ENCODE results near the gene TCF12.

TCF12 gene

DNA sequence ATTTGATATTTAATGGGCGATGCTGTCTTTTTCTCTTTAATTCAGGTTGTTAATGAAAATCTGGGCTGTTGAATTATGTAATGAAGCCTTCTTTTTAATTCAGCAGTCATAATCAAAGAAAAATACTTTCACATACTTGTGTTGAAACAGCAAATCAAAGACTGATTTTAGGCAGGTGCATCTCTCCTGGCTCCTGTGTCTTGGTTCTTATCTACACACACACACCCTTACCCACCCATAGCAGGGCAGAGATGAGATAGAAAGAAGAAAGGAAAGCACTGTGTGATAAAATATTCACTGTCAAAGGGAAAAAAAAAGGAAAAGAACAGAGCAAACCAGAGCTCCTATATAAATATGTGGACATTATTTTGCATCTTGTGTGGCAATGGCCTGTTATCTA is 327.3 kb downstream of the TCF12 start:
- Histone ChIP-seq H3K4me3 (ENCODE audit: low read depth in 1 of 2, low read length in 2 of 2) (no peak overlapping the region), H3K27me3 (ENCODE audit: low read depth, low read length) (no peaks in the 10 kb centered on the region), H3K4me1 (ENCODE audit: control insufficient read depth in 1 of 2, insufficient read depth in 2 of 2, low read length in 2 of 2) (peaks cover 4 to 5% of the 10 kb centered on the region in 2 donors), H3K27ac (ENCODE audit: low read length) (no peak overlapping the region), H3K9me3 (ENCODE audit: control insufficient read depth in 1 of 2, low read length in 2 of 2) (no peaks in the 10 kb centered on the region), H3K36me3 (ENCODE audit: control insufficient read depth in 1 of 2, insufficient read depth in 2 of 2, low read length in 2 of 2) (peaks cover 8 to 17% of the 10 kb centered on the region in 2 donors)

DNA sequence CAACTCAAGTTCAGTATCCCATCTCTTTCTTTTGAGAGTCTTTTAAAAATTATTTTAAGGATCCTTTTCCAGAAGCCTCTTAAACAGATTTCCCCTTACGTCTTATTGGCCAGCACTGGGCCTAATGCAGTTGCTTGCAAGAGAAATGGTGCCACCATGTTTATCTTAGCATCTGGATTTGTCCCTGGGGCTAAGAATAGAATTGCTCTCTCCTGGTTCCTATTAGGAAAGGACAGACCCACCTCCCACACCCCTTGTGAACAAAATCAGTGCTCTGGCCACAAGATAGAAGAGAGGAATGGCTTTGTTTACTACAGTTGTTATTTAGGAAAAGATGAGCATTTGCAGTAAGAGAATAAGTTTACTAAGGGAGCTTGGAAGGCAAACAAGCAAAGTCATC is 329.6 kb downstream of the TCF12 start:
- no peak overlapping the region for H3K27ac ChIP-seq (ENCODE audit: low read length)
- H3K27me3 ChIP-seq (ENCODE audit: low read depth, low read length): no peaks in the 10 kb centered on the region
- peaks cover 4 to 5% of the 10 kb centered on the region in 2 donors for H3K4me1 ChIP-seq (ENCODE audit: control insufficient read depth in 1 of 2, insufficient read depth in 2 of 2, low read length in 2 of 2)
- no peak overlapping the region for H3K4me3 ChIP-seq (ENCODE audit: low read depth in 1 of 2, low read length in 2 of 2)
- peaks cover 8 to 18% of the 10 kb centered on the region in 2 donors for H3K36me3 ChIP-seq (ENCODE audit: control insufficient read depth in 1 of 2, insufficient read depth in 2 of 2, low read length in 2 of 2)
- no peaks in the 10 kb centered on the region for H3K9me3 ChIP-seq (ENCODE audit: control insufficient read depth in 1 of 2, low read length in 2 of 2)

DNA sequence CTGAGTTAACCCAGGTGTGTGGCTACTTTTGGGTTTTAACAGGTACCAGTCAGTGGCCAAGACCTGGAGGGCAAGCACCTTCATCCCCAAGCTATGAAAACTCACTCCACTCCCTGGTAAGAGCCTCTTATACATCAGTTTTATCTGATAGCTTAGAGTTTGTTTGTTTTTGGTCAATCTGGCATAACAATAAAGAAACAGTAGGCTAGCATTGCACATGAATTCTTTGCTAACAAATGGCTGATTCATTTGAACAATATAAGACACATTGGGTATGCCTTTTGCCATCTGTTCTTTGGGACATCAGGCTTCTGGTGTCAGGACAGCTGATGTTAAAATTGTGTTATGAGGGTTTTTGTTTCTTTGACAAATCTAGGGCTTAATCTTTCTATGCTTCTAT is 332.9 kb downstream of the TCF12 start:
- Histone ChIP-seq H3K27me3 (ENCODE audit: low read depth, low read length) (no peaks in the 10 kb centered on the region), H3K9me3 (ENCODE audit: control insufficient read depth in 1 of 2, low read length in 2 of 2) (no peaks in the 10 kb centered on the region), H3K27ac (ENCODE audit: low read length) (no peak overlapping the region), H3K4me3 (ENCODE audit: low read depth in 1 of 2, low read length in 2 of 2) (no peak overlapping the region), H3K36me3 (ENCODE audit: control insufficient read depth in 1 of 2, insufficient read depth in 2 of 2, low read length in 2 of 2) (peaks cover 13 to 18% of the 10 kb centered on the region in 2 donors), H3K4me1 (ENCODE audit: control insufficient read depth in 1 of 2, insufficient read depth in 2 of 2, low read length in 2 of 2) (peaks cover 0 to 4% of the 10 kb centered on the region in 2 donors)

DNA sequence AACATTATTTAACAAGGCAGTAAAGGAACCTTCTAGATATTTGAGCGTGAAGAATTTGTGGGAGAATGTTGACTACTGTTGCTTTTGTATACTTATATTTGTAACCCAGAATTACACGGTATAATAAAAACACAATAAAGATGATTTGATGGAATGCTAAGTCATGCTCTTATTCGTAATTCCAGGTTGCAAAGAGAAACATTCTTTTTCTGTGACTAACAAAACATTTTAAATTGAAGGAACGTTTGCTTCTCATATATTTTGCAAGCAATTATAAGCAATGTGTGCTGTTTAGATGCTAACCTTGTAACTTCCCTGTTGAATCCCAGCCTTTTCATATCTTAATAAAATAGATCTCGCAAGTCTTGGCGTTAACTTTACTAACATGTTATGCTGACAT is 333.5 kb downstream of the TCF12 start:
- Histone ChIP-seq H3K27me3 (ENCODE audit: low read depth, low read length) (no peaks in the 10 kb centered on the region), H3K9me3 (ENCODE audit: control insufficient read depth in 1 of 2, low read length in 2 of 2) (no peaks in the 10 kb centered on the region), H3K4me1 (ENCODE audit: control insufficient read depth in 1 of 2, insufficient read depth in 2 of 2, low read length in 2 of 2) (peaks cover 0 to 4% of the 10 kb centered on the region in 2 donors), H3K36me3 (ENCODE audit: control insufficient read depth in 1 of 2, insufficient read depth in 2 of 2, low read length in 2 of 2) (peaks cover 12 to 13% of the 10 kb centered on the region in 2 donors), H3K27ac (ENCODE audit: low read length) (no peak overlapping the region), H3K4me3 (ENCODE audit: low read depth in 1 of 2, low read length in 2 of 2) (no peak overlapping the region)

DNA sequence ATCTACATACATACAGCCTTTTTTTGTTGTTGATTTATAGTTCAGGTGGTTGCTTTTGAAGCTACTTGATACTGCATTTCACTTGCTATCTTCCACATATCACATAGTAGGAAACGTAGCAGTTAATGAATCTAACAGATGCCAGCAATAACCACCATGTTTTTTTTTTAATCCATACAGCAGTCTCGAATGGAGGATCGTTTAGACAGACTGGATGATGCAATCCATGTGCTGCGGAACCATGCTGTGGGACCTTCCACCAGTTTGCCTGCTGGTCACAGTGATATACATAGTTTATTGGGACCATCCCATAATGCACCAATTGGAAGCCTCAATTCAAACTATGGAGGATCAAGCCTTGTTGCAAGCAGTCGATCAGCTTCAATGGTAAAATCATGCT is 334.6 kb downstream of the TCF12 start:
- peaks cover 5 to 9% of the 10 kb centered on the region in 2 donors for H3K36me3 ChIP-seq (ENCODE audit: control insufficient read depth in 1 of 2, insufficient read depth in 2 of 2, low read length in 2 of 2)
- no peak overlapping the region for H3K27ac ChIP-seq (ENCODE audit: low read length)
- no peaks in the 10 kb centered on the region for H3K9me3 ChIP-seq (ENCODE audit: control insufficient read depth in 1 of 2, low read length in 2 of 2)
- peaks cover 0 to 4% of the 10 kb centered on the region in 2 donors for H3K4me1 ChIP-seq (ENCODE audit: control insufficient read depth in 1 of 2, insufficient read depth in 2 of 2, low read length in 2 of 2)
- H3K27me3 ChIP-seq (ENCODE audit: low read depth, low read length): no peaks in the 10 kb centered on the region
- H3K4me3 ChIP-seq (ENCODE audit: low read depth in 1 of 2, low read length in 2 of 2): no peak overlapping the region

DNA sequence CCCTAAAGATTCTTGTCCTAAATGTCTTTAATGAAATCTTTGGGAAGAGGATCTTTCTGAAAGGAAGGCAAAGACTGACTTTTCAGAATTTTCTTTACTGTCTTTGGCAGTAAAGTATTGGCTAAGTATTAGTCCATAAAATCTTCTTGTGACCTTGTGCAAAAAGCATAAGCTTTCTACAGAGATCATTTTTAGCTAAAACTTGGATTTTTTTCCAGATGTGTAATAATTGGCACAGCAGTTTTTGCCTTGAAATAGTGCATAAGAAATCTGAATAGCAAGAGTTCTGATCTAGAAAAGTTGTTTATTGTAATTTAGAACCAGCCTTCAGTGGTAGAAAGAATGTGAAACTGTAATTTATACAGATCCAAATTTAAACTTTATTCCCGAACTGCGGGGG is 335.1 kb downstream of the TCF12 start:
- Histone ChIP-seq H3K9me3 (ENCODE audit: control insufficient read depth in 1 of 2, low read length in 2 of 2) (no peaks in the 10 kb centered on the region), H3K4me3 (ENCODE audit: low read depth in 1 of 2, low read length in 2 of 2) (no peak overlapping the region), H3K27ac (ENCODE audit: low read length) (no peak overlapping the region), H3K36me3 (ENCODE audit: control insufficient read depth in 1 of 2, insufficient read depth in 2 of 2, low read length in 2 of 2) (peaks cover 5 to 9% of the 10 kb centered on the region in 2 donors), H3K4me1 (ENCODE audit: control insufficient read depth in 1 of 2, insufficient read depth in 2 of 2, low read length in 2 of 2) (peaks cover 0 to 4% of the 10 kb centered on the region in 2 donors), H3K27me3 (ENCODE audit: low read depth, low read length) (no peaks in the 10 kb centered on the region)

DNA sequence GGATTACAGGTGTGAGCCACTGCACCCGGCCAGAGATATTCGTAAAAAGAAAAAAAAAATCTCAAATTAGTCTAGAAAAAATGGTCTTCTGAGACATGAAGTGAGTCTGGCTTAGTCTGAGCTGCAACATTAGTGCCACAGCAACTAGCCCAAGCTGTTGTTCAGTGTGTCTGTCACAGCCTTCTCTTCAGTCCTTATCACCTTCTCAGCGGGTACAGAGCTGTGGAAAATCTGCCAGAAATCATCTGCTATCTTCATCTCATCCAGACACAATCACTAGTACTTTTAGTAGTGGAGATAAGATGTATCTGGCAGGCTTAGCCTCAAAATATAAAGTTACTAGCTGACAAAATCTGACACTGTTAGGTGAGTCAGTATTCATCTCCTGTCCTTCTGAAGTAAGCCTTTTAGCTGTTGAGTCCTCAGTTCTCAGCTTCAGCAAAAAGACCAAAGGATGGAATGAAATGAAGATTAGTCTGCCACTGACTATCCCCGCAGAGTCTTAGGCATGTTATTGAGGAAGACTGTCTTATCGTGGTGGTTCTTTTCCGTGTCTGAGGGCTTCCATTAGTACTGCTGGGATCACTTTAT is 337.4 kb downstream of the TCF12 start:
- Histone ChIP-seq H3K9me3 (ENCODE audit: control insufficient read depth in 1 of 2, low read length in 2 of 2) (no peaks in the 10 kb centered on the region), H3K27ac (ENCODE audit: low read length) (no peak overlapping the region), H3K4me1 (ENCODE audit: control insufficient read depth in 1 of 2, insufficient read depth in 2 of 2, low read length in 2 of 2) (peaks cover 0 to 4% of the 10 kb centered on the region in 2 donors), H3K36me3 (ENCODE audit: control insufficient read depth in 1 of 2, insufficient read depth in 2 of 2, low read length in 2 of 2) (peaks cover 5 to 9% of the 10 kb centered on the region in 2 donors), H3K4me3 (ENCODE audit: low read depth in 1 of 2, low read length in 2 of 2) (no peak overlapping the region), H3K27me3 (ENCODE audit: low read depth, low read length) (no peaks in the 10 kb centered on the region)

DNA sequence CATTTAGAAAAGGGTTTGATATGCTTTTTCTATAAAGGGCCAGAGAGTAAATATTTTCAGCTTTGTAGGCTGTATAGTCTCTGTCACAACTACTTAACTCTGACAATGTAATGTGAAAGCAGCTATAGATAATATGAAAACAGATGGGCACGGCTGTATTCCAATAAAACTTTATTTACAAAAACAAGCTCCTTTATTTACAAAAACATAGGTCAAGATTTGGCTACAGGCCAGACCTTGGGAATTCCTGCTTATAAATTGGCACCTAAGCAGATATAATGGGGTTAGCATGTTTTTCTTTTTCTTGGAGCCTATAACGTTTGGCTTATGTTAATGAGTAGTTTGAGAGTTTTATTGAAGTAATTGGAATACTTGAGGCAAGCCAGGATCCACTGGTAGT is 338.5 kb downstream of the TCF12 start:
- no peaks in the 10 kb centered on the region for H3K9me3 ChIP-seq (ENCODE audit: control insufficient read depth in 1 of 2, low read length in 2 of 2)
- no peaks in the 10 kb centered on the region for H3K27me3 ChIP-seq (ENCODE audit: low read depth, low read length)
- H3K27ac ChIP-seq (ENCODE audit: low read length): no peak overlapping the region
- peaks cover 5 to 10% of the 10 kb centered on the region in 2 donors for H3K36me3 ChIP-seq (ENCODE audit: control insufficient read depth in 1 of 2, insufficient read depth in 2 of 2, low read length in 2 of 2)
- no peak overlapping the region for H3K4me3 ChIP-seq (ENCODE audit: low read depth in 1 of 2, low read length in 2 of 2)
- H3K4me1 ChIP-seq (ENCODE audit: control insufficient read depth in 1 of 2, insufficient read depth in 2 of 2, low read length in 2 of 2): peaks cover 0 to 4% of the 10 kb centered on the region in 2 donors

DNA sequence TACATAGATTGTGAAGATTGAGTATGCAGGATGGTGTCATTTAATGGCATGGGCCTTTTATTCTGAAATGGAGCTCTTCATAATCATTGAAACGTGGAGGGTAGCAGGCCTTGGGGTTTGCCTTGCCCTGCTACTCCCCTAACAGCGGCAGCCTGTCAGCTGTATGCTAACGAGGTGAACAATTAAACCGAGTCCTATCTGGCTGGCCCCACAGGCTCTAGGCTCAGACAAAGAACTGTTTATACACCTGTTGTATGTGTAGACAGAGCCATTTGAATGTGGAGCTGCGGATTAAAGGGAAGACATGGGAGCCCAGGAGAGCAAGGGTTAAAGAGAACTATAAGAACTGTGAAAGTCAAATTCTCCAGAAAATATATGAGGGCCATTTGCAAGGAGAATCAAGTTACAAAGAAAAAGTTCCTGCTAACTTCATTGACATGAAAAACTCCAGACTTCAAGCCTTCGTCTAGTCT is 341.2 kb downstream of the TCF12 start:
- no peaks in the 10 kb centered on the region for H3K27me3 ChIP-seq (ENCODE audit: low read depth, low read length)
- H3K36me3 ChIP-seq (ENCODE audit: control insufficient read depth in 1 of 2, insufficient read depth in 2 of 2, low read length in 2 of 2): peaks cover 4 to 13% of the 10 kb centered on the region in 2 donors
- H3K27ac ChIP-seq (ENCODE audit: low read length): no peak overlapping the region
- no peak overlapping the region for H3K4me3 ChIP-seq (ENCODE audit: low read depth in 1 of 2, low read length in 2 of 2)
- no peaks in the 10 kb centered on the region for H3K4me1 ChIP-seq (ENCODE audit: control insufficient read depth in 1 of 2, insufficient read depth in 2 of 2, low read length in 2 of 2)
- H3K9me3 ChIP-seq (ENCODE audit: control insufficient read depth in 1 of 2, low read length in 2 of 2): no peaks in the 10 kb centered on the region

DNA sequence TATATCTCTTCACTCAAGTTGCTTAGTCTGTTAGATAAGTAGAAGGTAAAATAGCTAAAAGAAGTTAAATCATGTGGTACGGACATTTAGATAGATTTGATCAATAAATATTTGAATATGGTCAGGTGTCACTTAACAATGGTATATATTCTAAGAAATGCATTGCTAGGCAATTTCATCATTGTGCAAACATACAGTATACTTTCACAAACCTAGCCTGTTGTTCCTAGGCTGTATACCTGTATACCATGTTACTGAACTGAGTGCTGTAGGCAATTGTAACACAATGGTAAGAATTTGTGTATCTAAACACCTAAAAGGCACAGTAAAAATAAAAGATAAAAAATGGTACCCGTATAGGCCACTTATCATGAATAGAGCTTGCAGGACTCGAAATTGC is 345.1 kb downstream of the TCF12 start:
- H3K4me1 ChIP-seq (ENCODE audit: control insufficient read depth in 1 of 2, insufficient read depth in 2 of 2, low read length in 2 of 2): no peaks in the 10 kb centered on the region
- no peak overlapping the region for H3K4me3 ChIP-seq (ENCODE audit: low read depth in 1 of 2, low read length in 2 of 2)
- no peaks in the 10 kb centered on the region for H3K9me3 ChIP-seq (ENCODE audit: control insufficient read depth in 1 of 2, low read length in 2 of 2)
- H3K36me3 ChIP-seq (ENCODE audit: control insufficient read depth in 1 of 2, insufficient read depth in 2 of 2, low read length in 2 of 2): peaks cover 4 to 17% of the 10 kb centered on the region in 2 donors
- no peak overlapping the region for H3K27ac ChIP-seq (ENCODE audit: low read length)
- no peaks in the 10 kb centered on the region for H3K27me3 ChIP-seq (ENCODE audit: low read depth, low read length)

DNA sequence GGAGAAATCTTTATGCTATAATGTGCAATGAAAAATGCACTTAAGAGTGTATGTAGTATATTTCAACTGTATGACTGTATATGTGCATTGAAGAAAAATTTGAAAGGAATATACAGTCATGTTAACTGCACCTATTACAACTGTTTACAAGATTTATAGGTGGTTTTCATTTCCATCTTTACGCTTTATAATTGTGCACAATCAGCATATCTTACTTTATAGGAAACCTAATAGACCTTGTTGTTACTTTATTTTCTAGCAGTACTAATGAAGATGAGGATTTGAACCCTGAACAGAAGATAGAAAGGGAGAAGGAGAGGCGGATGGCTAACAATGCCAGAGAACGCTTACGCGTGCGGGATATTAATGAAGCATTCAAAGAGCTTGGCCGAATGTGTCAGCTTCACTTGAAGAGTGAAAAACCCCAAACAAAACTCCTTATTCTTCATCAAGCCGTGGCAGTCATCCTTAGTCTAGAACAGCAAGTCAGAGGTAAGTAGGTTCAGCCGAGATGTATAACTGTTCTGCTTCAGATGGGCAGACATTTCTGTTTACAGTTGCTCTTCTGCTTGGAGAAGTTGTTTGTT is 354.4 kb downstream of the TCF12 start:
- Histone ChIP-seq H3K4me3 (ENCODE audit: low read depth in 1 of 2, low read length in 2 of 2) (no peak overlapping the region), H3K36me3 (ENCODE audit: control insufficient read depth in 1 of 2, insufficient read depth in 2 of 2, low read length in 2 of 2) (peaks cover 24 to 29% of the 10 kb centered on the region in 2 donors), H3K4me1 (ENCODE audit: control insufficient read depth in 1 of 2, insufficient read depth in 2 of 2, low read length in 2 of 2) (no peaks in the 10 kb centered on the region), H3K27me3 (ENCODE audit: low read depth, low read length) (no peaks in the 10 kb centered on the region), H3K9me3 (ENCODE audit: control insufficient read depth in 1 of 2, low read length in 2 of 2) (no peaks in the 10 kb centered on the region), H3K27ac (ENCODE audit: low read length) (no peak overlapping the region)

DNA sequence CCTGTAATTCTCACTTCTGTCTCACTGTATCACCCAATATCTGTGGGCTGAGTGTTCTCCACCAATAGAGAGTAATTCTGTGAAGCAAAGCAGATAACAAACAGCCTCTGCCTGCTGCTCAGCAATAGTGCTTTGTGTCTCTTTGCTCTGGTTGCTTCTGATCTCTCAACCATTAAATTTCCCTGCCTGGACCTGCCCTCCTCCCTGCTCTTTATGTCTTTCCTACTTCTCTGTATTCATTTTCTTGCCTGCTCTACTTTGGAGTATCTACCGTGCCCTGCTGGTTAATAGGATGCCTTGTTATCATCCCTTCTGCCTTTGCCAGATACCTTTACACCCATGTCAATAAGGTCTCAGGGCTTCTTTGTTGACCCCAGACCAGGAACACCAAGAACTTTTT is 355.0 kb downstream of the TCF12 start:
- Histone ChIP-seq H3K27me3 (ENCODE audit: low read depth, low read length) (no peaks in the 10 kb centered on the region), H3K4me1 (ENCODE audit: control insufficient read depth in 1 of 2, insufficient read depth in 2 of 2, low read length in 2 of 2) (no peaks in the 10 kb centered on the region), H3K9me3 (ENCODE audit: control insufficient read depth in 1 of 2, low read length in 2 of 2) (no peaks in the 10 kb centered on the region), H3K4me3 (ENCODE audit: low read depth in 1 of 2, low read length in 2 of 2) (no peak overlapping the region), H3K27ac (ENCODE audit: low read length) (no peak overlapping the region), H3K36me3 (ENCODE audit: control insufficient read depth in 1 of 2, insufficient read depth in 2 of 2, low read length in 2 of 2) (peaks cover 24 to 29% of the 10 kb centered on the region in 2 donors)

Data from muscle layer of duodenum (tissue), 2 donors.